ENCODE data around the gene IRF9.
A peak's percentile ranks its signal among the peaks of the same experiment; 100 is the strongest.

The IRF9 gene

DNA sequence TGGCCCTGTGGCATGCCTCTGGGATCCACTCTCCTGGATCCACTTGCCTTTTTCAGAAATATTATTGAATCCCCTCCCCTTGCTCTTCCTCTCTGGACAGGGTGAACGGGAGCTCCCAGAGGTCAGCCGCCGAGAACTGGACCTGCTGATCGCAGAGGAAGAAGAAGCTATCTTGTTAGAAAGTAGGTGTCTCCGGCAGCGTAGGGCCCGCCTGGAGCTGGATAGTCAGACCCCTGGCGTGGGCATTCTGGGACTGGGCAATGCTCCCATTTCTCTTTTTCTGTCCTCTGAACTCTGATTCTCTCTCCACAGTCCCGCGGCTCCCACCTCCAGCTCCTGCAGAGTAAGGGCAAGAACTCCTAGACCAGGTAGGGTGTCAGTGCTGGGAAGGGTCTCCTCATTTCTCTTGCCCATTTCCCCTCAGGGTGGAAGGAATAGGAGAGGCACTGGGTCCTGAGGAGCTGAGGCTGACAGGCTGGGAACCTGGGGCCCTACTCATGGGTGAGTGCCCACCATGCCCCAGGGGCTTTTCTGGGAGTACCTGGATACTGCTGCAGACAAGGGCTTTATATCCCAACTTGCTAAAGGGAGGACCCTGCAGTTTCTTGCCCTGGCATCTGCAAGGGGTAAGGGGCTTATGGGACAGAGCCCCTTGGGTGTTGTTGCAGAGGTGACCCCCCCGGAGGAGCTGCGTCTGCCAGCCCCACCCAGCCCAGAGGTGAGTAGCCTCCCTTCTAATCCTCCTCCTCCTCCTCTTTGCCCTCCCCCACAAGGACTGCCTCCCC lies 16.2 kb downstream of the IRF9 start:
- no peak overlapping the region for H3K4me3 ChIP-seq (ENCODE audit: low read length)
- DNase-seq (ENCODE audit: low read depth): no peak
- TF ChIP-seq, protein P1, sequence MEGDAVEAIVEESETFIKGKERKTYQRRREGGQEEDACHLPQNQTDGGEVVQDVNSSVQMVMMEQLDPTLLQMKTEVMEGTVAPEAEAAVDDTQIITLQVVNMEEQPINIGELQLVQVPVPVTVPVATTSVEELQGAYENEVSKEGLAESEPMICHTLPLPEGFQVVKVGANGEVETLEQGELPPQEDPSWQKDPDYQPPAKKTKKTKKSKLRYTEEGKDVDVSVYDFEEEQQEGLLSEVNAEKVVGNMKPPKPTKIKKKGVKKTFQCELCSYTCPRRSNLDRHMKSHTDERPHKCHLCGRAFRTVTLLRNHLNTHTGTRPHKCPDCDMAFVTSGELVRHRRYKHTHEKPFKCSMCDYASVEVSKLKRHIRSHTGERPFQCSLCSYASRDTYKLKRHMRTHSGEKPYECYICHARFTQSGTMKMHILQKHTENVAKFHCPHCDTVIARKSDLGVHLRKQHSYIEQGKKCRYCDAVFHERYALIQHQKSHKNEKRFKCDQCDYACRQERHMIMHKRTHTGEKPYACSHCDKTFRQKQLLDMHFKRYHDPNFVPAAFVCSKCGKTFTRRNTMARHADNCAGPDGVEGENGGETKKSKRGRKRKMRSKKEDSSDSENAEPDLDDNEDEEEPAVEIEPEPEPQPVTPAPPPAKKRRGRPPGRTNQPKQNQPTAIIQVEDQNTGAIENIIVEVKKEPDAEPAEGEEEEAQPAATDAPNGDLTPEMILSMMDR (conservative IDR thresholded peaks at IDR 0.05; ENCODE audit: low read length): no peak

DNA sequence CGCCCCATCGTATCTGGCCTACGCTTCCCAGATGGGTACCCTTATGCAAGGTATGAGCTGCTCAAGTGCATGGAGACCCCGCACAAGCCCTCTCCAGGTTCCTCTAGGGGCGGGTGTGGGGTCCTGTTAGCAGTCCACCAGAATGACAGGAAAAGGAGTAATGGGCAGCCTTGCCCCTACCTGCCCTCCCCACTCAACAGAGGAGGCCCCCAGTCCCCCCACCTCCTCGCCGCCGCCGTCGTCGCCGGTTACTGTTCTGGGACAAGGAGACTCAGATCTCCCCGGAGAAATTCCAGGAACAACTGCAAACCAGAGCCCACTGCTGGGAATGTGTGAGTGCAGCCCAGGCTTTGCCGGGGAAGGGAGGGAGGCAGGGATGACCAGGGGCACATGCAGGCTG lies 16.8 kb downstream of the IRF9 start:
- TF ChIP-seq, protein P1 (conservative IDR thresholded peaks at IDR 0.05; ENCODE audit: low read length): no peak
- DNase-seq (ENCODE audit: low read depth): no peak
- H3K4me3 ChIP-seq (ENCODE audit: low read length): no peak overlapping the region

DNA sequence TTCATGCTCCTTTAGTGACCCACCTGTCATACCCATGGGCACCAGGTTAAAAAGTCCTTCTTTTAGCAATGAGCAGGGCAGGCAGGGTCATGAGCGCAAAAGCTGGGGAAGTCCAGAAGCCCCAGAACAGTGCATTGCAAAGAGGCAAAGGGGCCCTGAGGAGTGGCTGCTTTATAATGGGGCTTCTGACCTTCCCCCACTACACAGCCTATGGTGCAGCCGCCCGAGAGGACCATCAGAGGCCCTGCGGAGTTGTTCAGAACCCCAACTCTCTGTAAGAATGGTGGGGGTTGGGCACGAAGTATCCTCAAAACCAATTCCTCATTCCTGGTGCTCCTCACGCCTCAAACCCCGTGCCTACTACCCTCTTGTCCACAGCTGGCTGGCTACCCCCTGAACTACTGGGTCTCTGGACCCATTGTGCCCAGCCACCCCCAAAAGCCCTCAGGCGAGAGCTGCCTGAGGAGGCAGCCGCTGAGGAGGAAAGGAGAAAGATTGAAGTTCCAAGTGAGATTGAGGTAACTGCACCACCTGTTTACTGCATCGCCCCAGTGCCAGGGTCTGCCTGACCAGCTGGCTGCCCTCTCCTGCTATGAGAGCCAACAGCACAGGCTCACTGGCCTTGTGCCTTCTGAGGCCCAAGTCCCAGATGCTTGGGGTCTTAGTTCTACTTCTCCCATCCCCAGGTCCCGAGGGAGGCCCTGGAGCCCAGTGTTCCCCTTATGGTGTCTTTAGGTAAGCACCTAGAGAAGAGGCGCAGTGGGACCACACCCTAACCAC lies 17.5 kb downstream of the IRF9 start:
- H3K4me3 ChIP-seq (ENCODE audit: low read length): no peak overlapping the region
- TF ChIP-seq, protein P1 (conservative IDR thresholded peaks at IDR 0.05; ENCODE audit: low read length): no peak
- DNase-seq (ENCODE audit: low read depth): no peak

DNA sequence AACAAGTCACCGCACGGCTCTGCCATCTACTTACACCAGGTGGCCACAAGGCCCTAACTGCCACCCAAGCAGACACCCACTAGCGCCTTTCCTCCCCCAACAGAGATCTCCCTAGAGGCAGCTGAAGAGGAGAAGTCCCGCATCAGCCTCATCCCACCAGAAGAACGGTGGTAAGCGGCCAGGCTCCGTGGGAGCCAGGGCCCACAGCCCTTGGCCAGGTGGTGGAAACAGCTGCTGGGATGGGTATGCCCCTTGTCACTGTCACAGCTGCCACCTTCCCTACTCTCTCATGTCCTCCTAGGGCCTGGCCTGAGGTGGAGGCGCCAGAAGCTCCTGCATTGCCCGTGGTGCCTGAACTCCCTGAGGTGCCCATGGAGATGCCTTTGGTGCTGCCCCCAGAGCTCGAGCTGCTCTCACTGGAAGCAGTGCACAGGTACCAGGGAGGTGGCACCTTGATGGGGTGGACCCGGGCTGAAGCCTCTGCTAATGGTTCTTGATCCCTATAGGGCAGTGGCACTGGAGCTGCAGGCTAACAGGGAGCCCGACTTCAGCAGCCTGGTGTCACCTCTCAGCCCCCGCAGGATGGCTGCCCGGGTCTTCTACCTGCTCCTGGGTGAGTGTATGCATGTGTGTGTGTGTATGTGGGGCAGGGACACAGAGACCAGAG lies 18.4 kb downstream of the IRF9 start:
- no peak overlapping the region for H3K4me3 ChIP-seq (ENCODE audit: low read length)
- no peak for DNase-seq (ENCODE audit: low read depth)
- TF ChIP-seq, protein P1 (conservative IDR thresholded peaks at IDR 0.05; ENCODE audit: low read length): no peak

DNA sequence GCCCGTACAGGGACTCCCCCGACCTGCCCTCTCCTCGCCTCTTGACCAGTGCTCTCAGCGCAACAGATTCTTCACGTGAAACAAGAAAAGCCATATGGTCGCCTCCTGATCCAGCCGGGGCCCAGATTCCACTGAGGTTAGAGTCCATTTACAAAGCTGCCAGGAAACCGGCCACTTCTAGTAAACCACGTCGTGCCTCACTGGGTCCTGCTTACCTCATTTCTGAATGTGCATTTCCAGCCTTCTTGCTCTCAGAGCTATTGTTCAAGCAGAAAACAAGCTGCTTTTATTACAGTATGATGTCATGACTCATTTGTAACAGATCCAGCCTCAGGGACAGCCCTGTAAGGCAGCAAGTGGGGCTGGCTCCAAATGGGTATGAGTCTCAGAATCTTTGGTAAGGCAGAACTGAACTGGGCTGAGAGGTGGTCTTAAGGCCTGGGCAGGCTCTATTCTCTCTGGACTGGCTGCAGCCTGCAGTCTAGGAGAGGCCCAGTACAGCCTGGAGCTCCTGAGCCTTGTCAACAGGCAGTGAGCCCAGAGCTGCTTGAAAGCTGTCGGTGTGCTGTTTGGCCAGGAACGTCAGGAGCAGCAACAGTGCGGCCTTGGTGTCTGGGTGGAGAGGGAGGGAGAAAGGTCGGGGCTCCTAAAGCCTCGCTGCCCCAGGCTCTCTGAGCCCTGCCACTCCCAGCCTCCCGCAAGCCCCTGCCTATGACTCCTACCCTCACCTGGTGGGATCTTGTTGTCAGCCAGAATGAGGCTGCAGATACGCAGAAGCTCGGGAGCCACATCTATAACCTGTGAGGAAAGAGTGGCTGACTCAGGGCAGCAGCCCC lies 19.1 kb downstream of the IRF9 start:
- H3K4me3 ChIP-seq (ENCODE audit: low read length): no peak overlapping the region
- TF ChIP-seq, protein P1 (conservative IDR thresholded peaks at IDR 0.05; ENCODE audit: low read length): no peak
- DNase-seq (ENCODE audit: low read depth): peak; percentile 85

DNA sequence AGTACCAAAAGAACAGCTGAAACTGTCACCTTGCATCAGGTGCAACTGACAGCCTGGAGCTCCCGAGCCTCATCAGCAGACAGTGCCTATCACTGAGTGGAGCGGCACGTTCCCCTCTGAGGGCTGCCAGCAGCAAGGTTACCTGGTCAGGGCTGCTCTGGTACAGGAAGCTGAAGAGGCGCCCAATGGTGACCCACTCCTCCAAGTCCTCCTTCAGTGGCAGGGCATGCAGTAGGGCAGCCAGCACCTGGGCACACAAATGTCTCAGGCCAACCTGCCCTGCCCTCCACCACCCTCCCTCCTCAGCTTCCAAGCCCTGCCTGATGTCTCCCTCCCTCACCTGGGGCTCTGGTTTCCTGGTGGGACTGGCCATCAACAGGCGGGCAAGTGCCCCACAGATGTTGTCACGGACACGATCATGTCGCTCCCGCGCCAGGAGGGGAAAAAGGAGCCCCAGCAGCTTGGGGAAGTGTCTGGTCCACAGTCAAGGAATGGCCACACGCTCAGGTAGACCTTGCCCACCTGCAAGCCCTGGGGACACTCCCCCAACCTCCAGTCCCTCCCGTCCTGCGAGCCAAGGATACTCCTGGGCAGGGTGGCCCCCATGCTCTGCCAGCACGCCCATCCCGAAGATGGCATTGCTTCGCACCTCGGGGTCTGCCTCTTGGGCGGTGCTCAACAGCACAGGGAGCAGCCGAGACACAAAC lies 20.5 kb downstream of the IRF9 start:
- no peak for DNase-seq (ENCODE audit: low read depth)
- TF ChIP-seq, protein P1 (conservative IDR thresholded peaks at IDR 0.05; ENCODE audit: low read length): no peak
- no peak overlapping the region for H3K4me3 ChIP-seq (ENCODE audit: low read length)
